ENCODE results near the gene KCNJ5.

DNA sequence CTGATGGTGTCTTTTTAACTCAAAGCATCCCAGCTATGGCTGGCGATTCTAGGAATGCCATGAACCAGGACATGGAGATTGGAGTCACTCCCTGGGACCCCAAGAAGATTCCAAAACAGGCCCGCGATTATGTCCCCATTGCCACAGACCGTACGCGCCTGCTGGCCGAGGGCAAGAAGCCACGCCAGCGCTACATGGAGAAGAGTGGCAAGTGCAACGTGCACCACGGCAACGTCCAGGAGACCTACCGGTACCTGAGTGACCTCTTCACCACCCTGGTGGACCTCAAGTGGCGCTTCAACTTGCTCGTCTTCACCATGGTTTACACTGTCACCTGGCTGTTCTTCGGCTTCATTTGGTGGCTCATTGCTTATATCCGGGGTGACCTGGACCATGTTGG lies 20.1 kb downstream of the KCNJ5 start:
- TF ChIP-seq, protein P1, sequence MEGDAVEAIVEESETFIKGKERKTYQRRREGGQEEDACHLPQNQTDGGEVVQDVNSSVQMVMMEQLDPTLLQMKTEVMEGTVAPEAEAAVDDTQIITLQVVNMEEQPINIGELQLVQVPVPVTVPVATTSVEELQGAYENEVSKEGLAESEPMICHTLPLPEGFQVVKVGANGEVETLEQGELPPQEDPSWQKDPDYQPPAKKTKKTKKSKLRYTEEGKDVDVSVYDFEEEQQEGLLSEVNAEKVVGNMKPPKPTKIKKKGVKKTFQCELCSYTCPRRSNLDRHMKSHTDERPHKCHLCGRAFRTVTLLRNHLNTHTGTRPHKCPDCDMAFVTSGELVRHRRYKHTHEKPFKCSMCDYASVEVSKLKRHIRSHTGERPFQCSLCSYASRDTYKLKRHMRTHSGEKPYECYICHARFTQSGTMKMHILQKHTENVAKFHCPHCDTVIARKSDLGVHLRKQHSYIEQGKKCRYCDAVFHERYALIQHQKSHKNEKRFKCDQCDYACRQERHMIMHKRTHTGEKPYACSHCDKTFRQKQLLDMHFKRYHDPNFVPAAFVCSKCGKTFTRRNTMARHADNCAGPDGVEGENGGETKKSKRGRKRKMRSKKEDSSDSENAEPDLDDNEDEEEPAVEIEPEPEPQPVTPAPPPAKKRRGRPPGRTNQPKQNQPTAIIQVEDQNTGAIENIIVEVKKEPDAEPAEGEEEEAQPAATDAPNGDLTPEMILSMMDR (IDR thresholded peaks at IDR 0.05) = no peak
- no peak for TF ChIP-seq POLR2A (IDR thresholded peaks at IDR 0.05)
